ENCODE results near the gene EFR3B.

EFR3B gene

GRCh38 chr2:25053041-25053440 lies 11.2 kb downstream of the EFR3B start:
- H3K4me1 ChIP-seq (ENCODE audit: control insufficient read depth in 1 of 2, insufficient read depth in 1 of 2, low read depth in 1 of 2, low read length in 1 of 2): no peaks in the 10 kb centered on the region
- H3K36me3 ChIP-seq: no peaks in the 10 kb centered on the region
- H3K9me3 ChIP-seq: no peaks in the 10 kb centered on the region
- H3K27me3 ChIP-seq: peaks cover 9% of the 10 kb centered on the region
- no peak for TF ChIP-seq CTCF (IDR thresholded peaks at IDR 0.05)
- H3K4me3 ChIP-seq (ENCODE audit: low read depth in 1 of 2, low read length in 1 of 2): no peak overlapping the region
- no peak overlapping the region for H3K27ac ChIP-seq

- Histone ChIP-seq H3K9me3 (no peaks in the 10 kb centered on the region), H3K27ac (no peak overlapping the region), H3K4me3 (ENCODE audit: low read depth in 1 of 2, low read length in 1 of 2) (no peak overlapping the region), H3K4me1 (ENCODE audit: control insufficient read depth in 1 of 2, insufficient read depth in 1 of 2, low read depth in 1 of 2, low read length in 1 of 2) (no peaks in the 10 kb centered on the region), H3K27me3 (peaks cover 5% of the 10 kb centered on the region), H3K36me3 (no peaks in the 10 kb centered on the region)
- no peak for TF ChIP-seq CTCF (IDR thresholded peaks at IDR 0.05)
Observed at GRCh38 chr2:25054720-25055119, 12.8 kb downstream of the EFR3B start.

- Histone ChIP-seq H3K4me1 (ENCODE audit: control insufficient read depth in 1 of 2, insufficient read depth in 1 of 2, low read depth in 1 of 2, low read length in 1 of 2) (no peaks in the 10 kb centered on the region), H3K27me3 (peaks cover 5% of the 10 kb centered on the region), H3K4me3 (ENCODE audit: low read depth in 1 of 2, low read length in 1 of 2) (no peak overlapping the region), H3K9me3 (no peaks in the 10 kb centered on the region), H3K36me3 (no peaks in the 10 kb centered on the region), H3K27ac (no peak overlapping the region)
- TF ChIP-seq CTCF (IDR thresholded peaks at IDR 0.05): no peak
Observed at GRCh38 chr2:25055376-25055920, 13.6 kb downstream of the EFR3B start.

- no peak for TF ChIP-seq CTCF (IDR thresholded peaks at IDR 0.05)
- H3K4me3 ChIP-seq (ENCODE audit: low read depth in 1 of 2, low read length in 1 of 2): no peak overlapping the region
- no peaks in the 10 kb centered on the region for H3K4me1 ChIP-seq (ENCODE audit: control insufficient read depth in 1 of 2, insufficient read depth in 1 of 2, low read depth in 1 of 2, low read length in 1 of 2)
- H3K27ac ChIP-seq: no peak overlapping the region
- no peaks in the 10 kb centered on the region for H3K9me3 ChIP-seq
- no peaks in the 10 kb centered on the region for H3K27me3 ChIP-seq
- H3K36me3 ChIP-seq: no peaks in the 10 kb centered on the region
Observed at GRCh38 chr2:25056098-25056821, 14.4 kb downstream of the EFR3B start.

GRCh38 chr2:25062511-25062917 lies 20.6 kb downstream of the EFR3B start:
- no peak overlapping the region for H3K27ac ChIP-seq
- no peaks in the 10 kb centered on the region for H3K27me3 ChIP-seq
- H3K9me3 ChIP-seq: no peaks in the 10 kb centered on the region
- no peaks in the 10 kb centered on the region for H3K4me1 ChIP-seq (ENCODE audit: control insufficient read depth in 1 of 2, insufficient read depth in 1 of 2, low read depth in 1 of 2, low read length in 1 of 2)
- H3K36me3 ChIP-seq: no peaks in the 10 kb centered on the region
- TF ChIP-seq CTCF (IDR thresholded peaks at IDR 0.05): no peak
- H3K4me3 ChIP-seq (ENCODE audit: low read depth in 1 of 2, low read length in 1 of 2): no peak overlapping the region

All from neutrophil (primary cell).